Cortex of kidney (tissue), 1 donor: ENCODE measurements around the gene ZNF74.

Source experiments
- DNase-seq: peaks from one replicate; lab custom pipeline; 2025; lab: John Stamatoyannopoulos, UW

The ZNF74 gene

GRCh38 chr22:20420157-20420842, 26.3 kb downstream of the ZNF74 start:
- no peak for DNase-seq

DNA sequence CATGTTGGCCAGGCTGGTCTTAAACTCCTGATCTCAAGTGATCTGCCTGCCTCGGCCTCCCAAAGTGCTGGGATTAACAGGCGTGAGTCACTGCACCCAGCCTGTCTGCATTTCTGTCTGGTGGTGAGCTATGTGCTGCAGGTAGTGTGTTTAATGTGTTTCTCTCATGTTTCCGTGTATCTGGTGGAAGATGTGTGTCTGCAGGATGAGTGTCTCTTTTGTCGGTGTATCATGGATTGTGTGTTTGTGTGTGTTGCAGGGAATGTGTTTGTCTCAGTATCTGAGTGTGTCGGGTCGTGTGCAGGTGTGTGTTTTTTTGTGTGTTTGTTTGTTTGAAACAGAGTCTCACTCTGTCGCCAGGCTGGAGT, 27.5 kb downstream of the ZNF74 start:
- no peak for DNase-seq

DNA sequence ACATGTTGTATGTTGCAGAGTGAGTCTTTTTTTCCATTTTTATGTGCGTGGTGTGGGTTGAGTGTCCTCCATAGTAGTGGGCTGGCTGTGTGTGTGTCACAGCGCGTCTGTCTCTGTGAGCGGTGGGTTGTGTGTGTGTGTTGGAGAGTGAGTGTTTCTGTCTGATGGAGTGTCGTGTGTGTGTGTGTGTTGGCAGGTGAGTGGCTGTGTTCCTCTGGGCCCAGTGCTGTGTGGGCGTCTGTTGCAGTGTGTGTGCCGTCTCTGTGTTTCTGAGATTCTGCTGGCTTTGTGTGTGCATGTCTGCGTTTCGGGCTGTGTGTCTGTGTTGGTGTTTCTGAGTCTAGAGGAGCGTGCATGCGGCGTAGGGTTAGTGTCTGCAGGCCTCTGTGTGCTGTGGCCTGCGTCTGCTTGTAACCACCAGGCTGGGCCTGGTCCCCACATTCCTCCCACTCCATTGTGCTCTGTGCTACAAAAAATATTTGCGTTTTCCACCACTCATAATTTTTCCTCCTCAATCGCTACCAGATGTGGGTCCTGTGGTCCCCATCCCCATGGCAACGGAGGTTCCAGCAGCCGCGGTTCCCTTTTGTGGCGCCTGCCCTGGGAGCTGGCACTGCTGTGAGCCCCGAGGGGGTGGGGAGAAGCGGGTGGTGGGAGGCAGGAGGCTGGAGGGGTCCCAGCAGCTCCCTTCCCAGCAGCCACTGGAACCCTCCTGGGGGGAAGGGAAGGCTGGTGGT, 28.5 kb downstream of the ZNF74 start:
- no peak for DNase-seq

- DNase-seq, result no peak
Observed at GRCh38 chr22:20423008-20423905, 29.3 kb downstream of the ZNF74 start.

DNA sequence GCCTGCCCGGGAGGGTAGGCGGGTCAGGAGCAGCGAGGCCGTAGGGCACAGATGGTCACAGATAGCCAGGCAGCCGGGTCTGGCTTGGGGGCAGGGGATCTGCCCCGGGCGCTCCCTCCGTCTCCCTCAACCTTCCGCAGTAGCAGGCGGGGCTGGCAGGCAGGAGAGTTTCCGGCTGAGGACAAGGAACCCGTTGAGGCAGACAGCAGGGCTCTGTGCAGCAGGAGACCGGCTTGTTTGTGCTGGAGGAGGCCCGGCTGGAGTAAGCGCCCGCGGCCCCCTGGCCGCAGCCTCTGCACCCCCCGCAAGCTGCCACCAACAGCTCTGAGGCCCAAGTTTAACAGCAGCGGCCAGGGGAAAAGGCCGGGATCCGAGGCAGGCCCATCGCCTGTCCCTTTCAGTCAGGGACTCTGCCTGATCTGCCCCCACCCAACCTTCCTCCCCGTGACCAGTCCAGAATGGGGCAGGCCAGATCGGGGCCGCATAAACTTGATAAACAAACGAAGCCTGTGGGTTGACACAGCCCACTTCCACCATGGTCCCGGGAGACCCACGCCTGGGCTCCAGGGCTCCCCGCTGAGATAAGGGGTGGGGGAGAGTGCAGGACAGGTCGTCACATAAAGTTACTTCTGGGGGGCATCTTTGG, 30.1 kb downstream of the ZNF74 start:
- no peak for DNase-seq

- no peak for DNase-seq
Observed at GRCh38 chr22:20424568-20424931, 30.6 kb downstream of the ZNF74 start.

GRCh38 chr22:20424932-20425565, 31.1 kb downstream of the ZNF74 start:
- no peak for DNase-seq

DNA sequence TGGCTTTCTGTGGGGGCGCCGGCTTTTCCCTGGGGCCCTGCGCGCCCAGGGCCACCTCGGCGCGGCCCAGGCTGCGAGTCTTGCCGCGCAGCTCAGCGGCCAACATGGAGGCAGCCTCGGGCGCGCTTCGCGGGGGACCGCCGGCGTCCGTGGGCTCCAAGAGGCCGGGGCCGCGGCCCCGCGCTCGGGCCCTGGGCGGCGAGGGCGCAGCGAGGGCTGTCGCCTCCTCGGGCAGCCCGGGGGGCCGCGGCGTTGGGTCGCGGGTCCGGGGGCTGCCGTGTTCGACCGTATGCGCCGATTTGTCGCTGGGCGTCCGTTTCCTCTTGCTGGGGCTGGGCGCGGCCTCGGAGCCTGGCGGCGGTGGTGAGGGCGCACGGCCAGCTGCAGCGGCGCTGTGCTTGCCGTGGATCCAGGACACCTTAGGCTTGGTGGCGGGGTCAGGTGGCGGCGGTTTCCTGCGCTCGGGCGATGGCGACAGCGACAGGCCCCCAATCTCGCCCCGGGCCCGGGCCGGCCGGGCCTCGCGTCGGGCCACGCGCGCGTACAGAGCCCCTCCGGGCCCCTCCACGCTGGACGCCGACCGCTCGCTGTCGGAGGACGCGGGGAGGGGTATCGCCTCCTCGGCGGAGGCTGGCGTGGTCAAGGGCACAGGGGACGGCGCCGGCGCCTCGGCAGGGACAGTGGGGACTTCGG, 31.8 kb downstream of the ZNF74 start:
- no peak for DNase-seq

DNA sequence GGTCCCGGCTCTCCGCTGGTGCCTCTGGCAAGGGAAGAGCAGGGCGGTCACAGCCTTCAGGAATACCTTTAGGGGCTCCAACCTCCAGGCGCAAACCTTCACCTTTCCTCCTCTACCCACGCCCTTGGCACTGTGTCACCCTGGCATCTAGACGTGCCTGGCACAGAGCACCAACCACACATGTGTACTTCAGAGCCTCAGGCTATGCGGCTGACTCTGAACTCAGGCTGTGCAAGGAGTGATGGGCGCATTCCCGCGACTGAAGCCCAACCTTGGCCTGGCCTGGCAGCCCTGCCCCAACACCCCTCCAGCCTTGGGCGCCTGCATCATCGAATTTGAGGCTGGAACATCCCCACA, 32.3 kb downstream of the ZNF74 start:
- no peak for DNase-seq

DNA sequence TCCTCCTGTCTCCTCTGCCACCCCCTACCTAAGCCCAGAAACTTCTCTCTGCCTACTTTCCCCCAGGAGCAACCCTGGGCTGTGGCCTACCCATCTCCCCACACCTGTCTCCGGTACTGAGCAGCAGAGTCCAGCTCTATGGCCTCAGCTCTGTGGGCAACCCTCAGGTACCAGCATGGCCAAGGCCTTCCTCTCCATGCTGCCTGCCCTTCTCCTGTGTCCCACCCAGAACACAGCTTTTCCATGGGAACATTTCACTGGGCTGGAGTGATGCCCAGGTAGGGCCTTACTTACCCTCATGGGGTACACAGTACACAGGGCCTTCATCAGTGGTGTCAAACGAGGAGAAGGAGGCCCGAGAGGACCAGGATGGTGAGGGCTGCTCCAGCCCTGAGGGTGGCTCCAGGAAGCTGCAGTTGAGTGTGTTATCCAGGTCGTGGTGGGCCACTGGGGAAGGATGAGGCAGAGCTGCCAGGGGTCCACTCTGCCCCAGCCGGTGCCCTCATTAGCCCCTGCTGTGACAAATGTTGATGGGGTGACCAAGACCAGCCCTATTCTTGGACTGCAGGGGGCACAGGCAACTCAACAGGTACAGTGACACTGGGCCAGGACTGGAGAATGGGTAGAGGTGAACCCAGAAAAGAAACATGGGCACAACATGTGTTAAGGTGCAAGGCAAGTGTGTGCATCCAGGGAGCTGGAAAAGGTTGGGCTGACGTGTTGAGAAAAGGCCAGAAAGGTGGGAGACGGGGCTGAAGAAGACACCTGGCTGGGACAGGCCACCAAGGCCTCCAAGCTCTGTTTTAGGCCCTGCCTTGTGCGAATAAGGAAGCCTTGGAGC, 33.4 kb downstream of the ZNF74 start:
- DNase-seq, result no peak

DNA sequence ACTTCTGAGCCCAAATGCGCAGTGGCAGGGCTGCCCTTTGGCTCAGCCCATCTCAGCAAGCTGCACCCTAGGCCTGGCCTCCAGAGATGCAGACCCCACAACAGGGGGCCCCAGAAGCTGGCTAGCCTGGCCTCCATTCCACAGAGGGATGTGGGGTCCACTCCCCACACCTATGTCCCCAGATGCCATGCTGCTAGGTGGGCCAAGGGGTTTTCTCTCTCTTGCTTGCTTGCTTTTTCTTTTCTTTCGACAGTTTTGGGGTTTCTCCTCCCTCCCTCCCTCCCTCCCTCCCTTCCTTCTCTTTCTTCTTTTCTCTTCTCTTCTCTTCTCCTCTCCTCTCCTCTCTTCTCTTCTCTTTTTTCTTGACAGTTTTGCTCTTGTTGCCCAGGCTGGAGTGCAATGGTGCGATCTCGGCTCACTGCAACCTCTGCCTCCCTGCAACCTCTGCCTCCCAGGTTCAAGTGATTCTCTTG, 34.0 kb downstream of the ZNF74 start:
- DNase-seq, result no peak

DNA sequence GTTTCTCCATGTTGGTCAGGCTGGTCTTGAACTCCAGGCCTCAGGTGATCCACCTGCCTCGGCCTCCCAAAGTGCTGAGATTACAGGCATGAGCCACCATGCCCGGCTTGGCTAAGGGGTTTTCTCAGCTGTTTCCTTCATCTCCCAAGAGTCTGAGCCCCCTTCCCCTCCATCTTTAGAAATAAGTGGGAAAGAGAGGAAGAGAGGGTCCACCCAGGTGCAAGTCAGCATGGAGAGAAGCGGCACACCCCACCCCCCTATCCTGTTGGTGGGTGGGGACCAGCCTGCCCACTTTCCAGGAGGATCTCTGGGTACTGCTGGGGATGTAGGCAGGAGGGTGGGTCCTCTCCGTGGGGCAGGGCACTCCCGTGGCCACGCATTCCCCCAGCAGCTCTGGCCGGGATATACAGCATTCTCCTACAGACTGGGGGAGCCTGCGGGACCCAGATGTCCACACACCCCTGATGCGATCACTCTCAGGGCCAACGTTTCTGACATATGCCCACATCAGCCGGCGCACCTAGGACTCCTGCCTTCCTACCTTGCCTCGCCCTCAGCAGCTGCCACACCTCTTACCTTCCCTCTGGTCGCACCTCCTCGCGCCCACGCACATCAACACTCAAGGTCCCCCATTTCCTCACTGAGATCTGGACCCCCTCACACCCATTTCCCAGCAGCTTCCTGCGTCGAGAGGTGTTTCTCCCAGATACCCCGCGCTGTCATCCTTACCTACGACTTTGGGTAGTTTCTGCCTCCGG, 34.7 kb downstream of the ZNF74 start:
- no peak for DNase-seq

DNA sequence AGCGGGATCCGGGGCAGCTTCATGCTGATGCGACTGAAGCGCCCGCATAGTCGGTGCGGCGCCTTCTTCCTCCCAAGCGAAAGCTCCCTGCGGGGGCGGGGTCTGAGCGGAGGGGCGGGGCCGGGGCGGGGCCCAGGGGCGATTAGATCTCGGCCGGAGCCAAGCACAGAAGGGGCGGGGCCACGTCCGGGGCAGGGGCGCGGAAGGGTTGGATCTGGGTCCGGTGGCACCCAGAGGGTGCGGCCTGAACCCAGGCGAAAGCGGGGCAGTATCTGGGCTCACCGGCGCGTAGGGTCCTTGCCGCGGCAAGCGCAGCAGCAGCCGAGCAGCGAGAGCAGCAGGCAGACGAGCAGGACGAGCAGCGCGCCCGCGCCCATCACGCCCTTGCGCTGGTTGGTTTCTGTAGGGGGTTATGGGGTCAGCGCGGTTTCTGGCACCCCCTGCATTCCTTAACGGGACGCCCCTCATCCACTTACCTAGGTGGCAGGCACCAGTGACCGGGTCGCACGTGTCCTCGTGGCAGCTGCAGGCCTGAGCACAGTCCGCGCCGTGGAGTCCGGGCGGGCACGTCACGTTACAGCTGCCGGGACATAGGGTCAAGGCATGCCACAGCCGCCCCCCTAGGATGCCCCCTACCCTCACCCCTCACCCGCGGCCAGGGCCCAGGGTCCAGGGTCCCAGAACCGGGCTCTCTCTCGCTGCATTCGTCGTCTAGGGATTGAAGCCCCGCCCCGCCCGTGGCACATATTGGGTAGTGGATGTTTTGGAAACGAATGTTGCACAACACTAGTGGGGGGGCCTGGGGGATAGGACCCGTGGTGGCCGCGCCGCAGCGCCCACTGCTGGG, 35.5 kb downstream of the ZNF74 start:
- DNase-seq, result no peak

DNA sequence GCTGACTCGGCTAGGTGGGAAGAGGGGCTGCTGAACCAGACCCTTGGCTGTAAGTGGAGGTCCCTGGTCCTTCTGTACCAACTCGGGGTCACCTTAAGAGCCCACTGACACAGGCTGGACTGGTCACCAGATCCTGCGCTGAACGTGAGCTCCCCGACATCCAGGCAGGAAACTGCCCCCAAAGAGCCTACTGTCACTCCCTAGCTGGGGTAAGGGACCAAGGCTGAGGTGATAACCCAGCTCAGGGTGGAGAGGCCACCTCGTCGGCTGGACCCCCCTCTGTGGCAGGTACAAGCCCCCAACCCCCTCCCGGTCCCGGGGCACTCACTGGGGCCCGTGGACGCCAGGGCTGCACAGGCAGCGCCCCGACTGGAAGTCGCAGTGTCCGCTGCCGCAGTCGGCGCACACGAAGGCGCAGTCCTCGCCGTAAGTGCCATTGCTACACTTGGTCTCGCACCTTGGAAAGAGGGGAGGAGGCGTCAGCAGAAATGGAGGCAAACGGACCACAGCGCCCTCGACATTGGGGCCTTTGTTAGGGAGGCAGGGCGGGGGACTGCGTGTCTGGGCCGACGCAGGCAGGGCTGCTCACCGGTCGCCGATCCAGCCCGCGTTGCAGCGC, 36.3 kb downstream of the ZNF74 start:
- no peak for DNase-seq

DNA sequence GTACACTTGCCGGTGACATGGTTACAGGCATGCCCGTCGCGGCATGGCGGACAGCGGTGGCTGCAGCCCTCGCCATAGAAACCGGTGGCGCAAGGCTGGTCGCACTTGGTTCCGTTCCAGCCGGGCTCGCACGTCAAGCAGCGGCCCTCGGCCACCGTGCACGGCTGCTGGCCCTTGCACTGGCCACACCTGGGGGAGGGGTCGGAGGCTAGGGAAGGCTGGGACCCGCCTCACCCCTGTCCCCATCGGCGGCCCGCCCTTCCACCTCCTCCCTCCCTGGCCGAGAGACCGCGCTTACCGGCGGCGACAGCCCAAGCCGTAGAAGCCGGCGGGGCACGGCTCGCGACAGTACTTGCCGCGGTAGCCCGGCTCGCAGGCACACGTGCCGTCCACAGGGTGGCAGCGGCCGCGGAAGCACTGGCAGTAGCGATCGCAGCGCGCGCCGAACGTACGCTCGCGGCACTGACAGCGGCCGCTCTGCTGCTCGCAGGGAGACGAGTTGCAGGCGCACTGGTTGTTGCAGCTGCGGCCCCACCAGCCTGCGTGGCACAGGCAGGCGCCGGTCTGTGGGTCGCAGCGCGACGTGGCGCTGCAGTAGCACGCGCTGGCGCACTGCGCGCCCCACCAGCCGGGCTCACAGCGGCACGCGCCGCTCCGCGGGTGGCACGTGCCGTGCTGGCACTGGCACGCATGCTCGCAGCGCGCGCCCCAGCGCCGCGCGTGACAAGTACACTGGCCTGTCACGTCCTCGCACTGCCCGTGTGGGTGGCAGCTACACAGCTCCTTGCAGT, 37.0 kb downstream of the ZNF74 start:
- DNase-seq, result no peak

- no peak for DNase-seq
Observed at GRCh38 chr22:20431511-20432192, 37.7 kb downstream of the ZNF74 start.

DNA sequence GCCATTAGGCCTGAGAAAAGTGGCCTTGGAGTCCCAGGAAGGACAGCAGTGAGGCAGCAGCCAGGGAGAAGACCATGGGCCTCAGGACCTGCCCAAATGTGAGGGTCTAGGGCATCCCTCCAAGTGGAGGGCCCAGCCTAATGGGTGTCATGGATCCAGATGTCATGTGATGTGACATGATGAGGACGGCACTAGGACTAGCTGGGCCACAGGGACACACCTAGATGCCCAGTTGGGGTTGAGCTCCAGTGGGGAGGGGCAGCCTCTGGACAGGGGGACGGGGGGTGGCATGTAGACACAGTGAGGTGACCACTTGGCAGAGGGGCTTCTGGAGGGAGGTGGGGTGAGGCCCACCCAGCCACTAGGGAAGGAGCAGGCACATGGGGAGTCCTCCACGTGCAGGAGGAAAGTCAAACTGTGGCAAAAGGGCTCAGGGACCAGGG, 38.3 kb downstream of the ZNF74 start:
- no peak for DNase-seq
